NCI-H1417 (cell line): ENCODE results near the gene CADPS2.

Experiments
- DNase-seq, 3 experiments: peaks; one replicate each; lab custom pipeline; 2025; lab: John Stamatoyannopoulos, UW

CADPS2 gene

DNA sequence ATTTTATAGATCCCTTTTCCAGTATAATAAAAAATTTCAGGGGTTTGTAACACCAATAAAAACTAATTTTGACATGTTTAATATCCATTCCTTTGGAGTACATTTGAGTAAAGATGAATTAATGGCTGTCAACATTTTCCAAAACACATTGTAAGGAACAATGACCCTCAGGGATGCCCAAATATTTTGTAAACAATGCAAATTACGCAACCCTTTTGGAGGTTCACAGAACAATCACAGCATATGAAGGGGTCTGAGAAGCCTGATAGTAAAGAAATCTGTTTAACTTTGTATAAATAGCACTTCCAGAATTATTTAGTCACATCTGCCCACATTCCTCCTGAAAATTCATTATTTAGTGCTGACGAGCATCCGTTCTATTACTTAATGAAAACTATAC is 428.9 kb downstream of the CADPS2 start:
- no peak for DNase-seq

DNA sequence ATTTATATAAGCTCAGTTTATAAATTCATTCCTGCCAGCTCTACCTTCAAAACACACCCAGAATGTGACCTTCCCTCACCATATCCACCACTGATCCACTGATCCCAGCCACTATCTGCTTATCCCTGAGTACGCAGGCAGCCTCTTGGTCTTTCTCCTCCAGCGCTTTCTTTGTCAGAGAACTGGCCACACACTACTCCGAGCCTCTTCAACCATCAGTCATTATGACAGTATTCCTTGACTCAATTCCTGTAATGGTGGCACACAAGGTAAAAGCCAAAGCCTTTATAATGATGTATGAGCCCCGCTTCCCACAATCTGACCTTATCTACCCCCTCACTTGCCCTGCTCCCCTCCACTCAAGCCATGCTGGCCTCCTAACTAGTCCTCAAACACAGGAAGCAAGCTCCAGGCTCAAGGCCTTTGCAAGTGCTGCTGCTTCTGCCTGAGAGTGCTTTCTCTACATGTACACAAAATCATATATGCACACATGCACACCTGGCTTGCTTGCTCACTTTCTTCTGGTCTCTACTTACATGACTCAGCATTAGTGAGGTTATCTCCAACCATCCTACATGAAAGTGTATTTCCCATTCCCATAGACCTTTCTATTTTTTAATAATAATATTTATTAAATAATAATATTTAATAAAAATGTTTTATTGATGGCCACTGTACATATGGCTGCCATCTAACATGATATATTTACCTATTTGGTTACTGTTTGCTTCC is 431.3 kb downstream of the CADPS2 start:
- DNase-seq = no peak

DNA sequence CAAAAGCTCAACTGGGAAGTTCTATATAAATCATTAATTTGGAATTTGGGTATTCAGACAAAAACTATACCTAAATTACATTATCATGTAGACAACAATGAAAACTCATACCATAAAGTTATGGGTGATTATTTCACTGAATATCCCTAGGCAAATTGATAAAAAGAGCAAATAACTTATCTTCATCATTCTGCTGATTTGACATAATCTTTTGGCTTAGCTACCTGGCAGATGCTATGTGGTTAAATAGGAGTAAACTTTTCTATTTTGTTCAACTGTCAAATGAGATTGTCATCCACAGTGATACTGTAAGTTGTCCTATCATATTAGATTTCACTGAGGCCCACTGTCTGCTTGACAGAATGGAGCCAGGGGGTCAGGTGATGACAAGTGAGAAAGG is 432.8 kb downstream of the CADPS2 start:
- no peak for DNase-seq

DNA sequence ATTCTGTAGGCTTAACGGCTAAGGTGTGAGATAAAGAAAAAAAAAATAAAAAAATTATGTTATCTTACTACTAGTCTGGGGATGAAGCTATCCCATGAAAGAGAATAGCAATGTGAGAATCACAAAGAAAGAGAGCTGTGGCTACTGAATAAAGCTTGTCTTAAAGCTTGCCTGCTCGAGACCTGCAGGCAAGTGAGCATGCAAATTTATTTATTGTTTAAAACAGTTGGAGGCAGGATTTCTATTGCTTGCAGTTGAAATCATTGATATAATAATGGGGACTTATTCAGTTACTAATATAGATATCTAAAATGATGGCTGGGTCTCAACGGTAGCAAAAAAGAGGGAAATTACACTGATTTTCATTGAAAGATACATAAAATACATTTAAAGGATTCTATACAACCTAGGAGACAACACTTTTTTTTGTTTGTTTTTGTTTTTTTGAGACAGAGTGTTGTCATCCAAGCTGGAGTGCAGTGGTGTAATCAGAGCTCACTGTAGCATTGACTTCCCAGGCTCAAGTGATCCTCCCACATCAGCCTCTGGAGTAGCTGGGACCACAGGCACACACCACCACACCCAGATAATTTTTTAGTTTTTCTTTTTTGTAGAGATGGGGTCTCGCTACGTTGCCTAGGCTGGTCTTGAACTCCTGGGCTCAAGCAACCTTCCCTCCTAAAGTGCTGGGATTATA is 437.2 kb downstream of the CADPS2 start:
- no peak for DNase-seq

DNA sequence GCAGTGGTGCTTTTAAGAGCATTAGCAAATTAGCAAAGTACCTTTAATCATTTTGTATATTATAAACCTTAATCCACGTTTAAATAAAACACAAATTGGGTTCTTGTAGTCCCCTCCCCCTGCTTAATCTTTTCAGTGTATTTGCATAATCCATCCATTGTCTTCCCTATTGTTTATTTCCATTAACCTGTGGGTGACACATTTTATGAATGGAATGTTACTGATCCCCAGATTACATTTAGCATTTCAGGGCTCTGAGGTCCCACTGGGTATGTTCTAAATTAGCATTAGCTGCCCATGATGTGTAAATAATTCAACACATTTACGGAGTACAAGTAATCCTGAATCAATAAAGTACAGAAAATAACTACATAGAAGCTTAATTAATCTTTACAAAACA is 443.3 kb downstream of the CADPS2 start:
- DNase-seq = no peak

DNA sequence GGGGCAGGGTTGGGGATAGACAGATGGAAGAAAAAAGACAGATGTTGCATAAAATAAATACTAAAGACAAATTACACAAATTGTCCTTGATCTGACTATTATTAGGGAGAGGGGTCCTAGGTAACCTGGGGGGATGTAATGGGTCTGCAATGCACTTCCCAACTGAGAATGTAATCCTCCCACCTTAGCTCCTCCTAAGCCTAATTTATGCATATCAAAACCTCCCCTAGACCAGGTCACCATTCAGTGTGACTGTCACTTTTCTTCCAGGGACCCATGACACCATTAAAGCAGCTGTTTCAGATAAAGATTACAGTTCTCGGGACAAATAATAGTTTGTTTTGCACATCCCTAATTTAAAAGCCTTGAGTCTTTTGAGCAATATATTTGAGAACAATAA is 447.8 kb downstream of the CADPS2 start:
- DNase-seq = peak in 1 of 3 experiments; percentile 63

DNA sequence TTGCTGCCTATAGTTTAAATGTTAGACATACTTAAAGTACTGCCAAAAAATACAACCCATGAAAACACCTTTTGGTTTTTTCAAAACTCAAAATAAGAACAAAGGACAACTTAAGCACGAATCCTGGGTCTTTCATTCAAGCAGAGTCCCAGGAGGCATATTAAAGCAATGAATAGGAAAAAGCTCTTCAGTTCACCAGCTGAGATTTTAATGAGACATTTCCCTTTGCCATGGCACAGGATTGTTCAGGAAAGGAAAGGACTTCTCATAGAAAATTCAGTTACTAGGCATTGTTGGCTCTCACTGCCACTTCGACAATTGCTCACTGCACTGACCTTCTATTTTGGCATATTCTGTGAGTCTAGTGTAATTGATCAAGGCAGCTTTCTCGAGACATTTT is 448.3 kb downstream of the CADPS2 start:
- DNase-seq = peak in 2 of 3 experiments; percentile 85 to 91

DNA sequence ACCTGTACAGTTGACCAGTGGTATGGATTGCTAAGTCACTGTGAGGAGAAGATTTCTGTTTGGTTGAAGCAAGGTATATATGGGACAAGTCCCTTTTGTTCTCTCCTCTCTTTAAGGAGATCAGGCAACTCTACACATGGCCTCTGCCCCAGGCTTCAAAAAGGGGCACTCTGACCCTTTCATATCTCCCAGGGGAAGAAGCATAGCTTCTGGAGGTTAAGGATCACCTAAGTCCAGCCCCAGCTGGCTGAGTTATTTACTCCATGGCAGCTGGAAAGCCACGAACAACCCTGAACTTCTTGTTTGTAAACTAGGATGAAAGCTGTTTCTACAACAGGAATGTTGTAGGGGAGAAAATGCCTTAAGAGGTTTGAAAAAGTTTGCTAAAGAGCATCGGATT is 452.5 kb downstream of the CADPS2 start:
- no peak for DNase-seq

DNA sequence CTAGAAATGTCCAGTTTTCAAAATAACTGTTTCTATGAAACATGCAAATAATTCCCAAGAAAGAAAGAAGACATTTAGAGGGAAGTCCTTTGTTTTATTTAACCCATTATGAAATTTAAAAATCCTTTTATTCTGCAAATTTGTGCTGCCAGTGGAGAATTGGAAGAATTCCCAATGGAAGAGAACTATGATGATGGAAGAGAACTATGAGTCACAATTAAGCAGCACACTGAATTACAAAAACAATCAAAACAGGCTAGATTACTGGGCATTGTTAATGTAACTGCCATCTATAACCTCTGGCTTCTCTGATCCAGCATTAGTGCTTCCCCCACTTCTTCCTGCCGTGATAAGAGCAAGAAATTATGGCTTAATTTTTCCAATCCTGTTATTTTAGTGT is 455.6 kb downstream of the CADPS2 start:
- DNase-seq = peak in 1 of 3 experiments; percentile 21

DNA sequence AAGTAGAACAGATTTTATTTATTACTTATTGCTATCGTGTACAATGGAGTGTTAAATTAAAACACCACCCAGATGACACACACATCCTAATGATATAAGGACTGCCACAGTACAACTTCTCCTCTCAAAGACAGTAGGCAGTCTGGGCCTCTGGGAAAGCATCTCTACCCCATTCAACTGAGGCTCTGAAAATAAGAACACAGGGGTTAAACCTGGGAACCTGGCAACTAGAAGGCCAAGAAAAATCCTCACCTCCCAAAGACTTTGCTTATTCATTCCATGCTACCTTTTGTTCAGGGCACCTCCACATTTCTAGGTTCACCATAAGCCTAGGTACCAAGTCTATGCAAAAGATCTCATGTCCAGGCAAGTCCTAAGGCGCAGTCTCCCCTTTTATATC is 456.3 kb downstream of the CADPS2 start:
- no peak for DNase-seq

DNA sequence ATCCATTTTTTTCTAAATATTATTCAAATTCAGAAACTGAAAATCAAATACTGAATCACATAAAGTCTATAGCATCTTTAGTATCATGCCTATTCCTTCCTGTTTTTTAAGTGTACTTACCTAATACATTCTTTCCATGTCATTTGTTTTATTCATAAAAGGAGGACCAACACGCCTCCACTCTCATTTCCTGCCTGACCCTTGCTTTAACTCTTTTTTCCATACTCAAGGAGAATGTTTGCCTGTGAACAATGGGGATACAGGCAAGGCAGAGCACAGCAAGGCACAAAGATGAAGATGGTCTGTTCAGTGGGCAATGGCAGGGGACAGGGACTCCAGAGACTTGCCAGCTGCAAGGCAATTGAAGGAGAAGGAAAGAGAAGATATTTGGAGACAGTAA is 460.5 kb downstream of the CADPS2 start:
- no peak for DNase-seq

DNA sequence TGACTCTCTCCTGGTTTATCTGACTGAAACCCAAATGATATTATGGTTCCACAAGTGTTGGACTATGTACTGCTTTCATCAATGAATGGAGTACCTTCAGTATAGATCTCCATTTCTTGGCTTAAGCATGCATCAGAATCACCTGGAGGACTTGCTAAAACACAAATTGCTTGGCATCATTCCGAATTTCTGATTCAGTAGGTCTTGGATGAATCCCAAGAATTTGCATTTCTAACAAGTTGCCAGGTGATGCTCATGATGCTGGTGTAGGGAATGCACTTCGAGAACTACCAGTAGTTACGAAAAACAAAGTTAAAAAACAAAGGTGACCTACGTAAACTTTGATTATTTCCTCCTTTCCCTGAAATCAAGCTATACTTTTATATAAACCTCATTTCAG is 462.7 kb downstream of the CADPS2 start:
- no peak for DNase-seq

DNA sequence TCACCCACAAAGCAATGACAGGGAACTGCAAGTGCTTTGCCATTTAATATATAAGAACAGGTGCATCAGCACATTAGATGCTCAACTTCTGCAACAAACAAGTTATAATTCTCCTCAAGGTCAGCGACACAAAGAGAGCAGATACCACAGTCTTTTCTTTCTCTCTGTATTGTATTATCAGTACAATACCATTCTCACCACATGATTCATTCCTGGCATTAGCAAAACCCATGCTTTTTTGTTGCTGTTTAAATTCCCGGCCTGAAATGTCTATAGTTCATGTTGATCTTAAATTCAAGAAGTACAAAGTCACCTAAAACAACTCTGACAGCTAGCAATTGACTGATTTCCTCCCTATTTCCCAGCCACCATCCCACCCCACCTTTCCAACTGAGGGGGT is 469.9 kb downstream of the CADPS2 start:
- no peak for DNase-seq

DNA sequence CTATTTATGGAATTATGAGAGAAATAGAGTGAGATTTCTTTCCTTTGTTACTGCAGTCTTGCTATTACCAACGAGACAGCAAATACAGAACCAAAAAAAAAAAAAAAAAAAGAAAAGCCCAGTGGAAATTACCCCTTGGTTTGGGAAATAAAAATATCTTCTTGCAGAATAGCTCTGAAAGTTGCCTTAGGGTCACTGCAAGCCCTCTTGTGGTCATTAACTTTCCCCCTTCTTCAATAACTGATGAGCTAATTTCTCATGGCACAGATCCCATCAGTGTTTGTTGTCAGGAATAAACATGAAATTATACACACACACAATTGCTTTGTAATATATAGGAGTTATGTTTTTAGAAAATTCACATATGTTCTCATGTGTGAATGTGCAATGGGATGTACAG is 470.8 kb downstream of the CADPS2 start:
- no peak for DNase-seq

DNA sequence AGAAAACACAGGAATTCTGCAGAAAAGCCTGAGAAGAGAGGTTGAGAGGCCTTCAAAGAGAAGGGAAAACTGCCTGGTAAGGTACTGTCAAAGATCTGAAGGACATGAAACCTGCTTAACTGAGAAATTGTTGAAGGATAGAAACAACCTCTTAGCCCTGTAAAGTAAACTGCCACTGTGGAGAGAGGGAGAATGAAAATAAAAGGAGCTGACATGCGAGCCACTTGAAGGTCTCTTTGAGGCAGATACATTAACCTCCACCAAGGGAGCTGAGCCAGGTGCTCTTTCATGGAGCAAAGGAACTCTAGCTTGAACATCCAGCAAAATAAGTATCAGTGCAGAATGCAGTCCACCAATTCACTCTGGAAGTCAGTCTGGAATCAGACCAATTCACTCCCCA is 472.9 kb downstream of the CADPS2 start:
- peak; percentile 17 to 89 (median 66) for DNase-seq

DNA sequence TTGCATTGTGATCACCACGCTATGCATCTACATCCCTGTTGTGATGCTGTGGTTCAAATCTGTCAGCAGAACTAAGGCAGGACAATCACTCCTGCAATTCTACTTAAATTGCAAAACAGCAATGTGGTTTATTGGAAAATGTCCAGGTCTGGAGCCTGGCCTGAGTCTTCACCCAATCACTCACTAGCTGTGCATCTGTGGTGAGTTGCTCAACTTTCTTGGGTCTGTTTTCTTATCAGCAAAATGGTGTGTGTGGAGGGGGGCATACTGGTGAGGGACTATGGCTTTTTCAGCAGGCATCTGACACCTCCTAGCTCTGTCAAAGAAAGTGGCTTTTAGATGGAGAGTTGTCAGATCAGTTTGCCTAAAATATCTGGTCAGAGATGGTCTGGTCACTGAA is 473.4 kb downstream of the CADPS2 start:
- DNase-seq = peak in 1 of 3 experiments; percentile 34

DNA sequence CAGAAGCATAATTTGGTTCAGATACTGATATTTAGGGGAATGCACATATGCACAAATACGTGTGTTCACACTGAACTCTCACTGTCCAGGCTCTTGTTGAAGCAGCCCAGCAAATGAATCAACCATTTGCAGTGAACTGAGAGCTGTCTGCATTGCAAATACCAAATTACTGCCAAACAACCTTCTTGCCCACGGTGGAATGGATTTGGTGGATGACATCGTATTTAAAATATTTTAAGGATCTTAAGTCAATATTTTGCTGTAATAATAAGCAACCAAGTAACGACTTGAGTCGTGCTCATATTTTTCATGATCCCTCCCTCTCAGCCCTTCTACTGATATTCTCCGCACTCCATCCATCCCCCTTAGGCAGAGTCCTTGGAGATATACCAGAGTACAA is 473.8 kb downstream of the CADPS2 start:
- no peak for DNase-seq

DNA sequence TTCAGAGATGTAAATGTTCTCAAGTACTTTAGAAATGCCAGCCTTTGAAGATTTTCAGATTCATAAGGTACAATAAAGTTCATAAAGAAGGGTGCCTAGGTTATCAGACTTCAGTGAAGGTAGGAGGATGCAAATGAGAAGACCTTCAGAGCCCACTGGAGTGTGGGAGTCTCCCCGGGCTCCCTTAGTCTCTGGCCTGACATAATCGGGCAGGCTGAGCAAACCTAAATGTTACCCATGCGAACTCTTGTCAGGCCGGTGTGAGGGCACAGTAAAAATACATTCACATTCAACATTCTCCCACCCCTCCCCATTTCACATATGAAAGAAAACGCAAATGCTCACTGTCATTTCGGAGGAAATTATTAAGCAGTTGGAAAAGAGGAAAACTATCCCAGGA is 479.1 kb downstream of the CADPS2 start:
- DNase-seq = no peak

DNA sequence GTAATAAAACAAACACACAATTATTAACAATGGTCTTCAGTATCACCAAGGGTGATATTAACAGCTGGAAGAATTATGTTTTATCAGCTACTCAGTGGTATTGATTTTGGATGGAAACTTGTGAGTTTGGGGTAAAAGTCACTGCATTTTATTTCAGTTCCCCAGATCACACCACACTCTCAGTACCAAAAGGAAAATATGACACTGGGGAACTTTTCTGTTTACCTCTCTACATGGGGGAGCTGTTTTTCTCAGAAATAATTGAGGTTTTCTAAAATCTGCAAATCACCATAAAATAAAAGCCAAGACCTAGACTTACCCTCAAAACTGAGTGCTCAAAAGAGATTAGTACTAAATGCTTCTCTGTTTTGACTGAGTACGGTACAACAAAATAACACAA is 483.1 kb downstream of the CADPS2 start:
- DNase-seq = no peak

DNA sequence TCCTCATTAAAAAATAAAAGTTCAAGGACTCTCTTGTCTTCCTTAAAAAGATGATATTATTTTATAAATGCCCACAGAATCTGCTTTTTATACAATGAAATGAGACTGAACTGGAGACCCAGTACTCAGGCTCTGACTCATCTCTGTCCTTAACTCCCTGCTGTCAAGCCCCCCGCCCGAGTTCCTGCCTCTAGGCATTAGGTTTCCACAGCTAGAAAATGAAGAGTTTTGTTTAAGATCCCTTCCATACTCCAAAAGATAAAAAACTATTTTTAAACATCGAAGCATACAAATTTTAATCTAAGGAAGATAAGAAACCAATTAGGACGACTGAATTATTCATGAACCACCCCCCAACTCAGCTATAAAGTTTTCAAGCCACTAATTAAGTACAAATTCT is 484.0 kb downstream of the CADPS2 start:
- DNase-seq = no peak

DNA sequence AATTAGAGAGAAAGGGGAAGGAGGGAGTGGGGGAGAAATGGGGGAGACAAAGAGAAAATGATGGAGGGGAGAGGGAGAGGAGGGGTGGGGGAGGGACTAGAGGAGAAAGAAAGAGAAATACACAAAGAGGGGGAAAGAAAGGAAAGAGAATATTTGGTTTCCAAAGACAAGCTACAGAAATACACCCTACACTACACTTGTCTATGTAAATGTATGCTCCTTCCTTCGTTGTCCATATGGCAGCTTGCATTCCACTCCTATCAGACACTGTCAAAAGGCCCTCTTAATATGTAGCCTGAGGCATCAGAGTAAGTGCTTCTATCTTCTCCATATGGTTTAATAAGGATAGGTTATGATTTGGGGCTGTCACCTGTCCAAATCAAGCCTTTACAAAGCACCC is 488.9 kb downstream of the CADPS2 start:
- peak; percentile 27 to 79 (median 30) for DNase-seq

DNA sequence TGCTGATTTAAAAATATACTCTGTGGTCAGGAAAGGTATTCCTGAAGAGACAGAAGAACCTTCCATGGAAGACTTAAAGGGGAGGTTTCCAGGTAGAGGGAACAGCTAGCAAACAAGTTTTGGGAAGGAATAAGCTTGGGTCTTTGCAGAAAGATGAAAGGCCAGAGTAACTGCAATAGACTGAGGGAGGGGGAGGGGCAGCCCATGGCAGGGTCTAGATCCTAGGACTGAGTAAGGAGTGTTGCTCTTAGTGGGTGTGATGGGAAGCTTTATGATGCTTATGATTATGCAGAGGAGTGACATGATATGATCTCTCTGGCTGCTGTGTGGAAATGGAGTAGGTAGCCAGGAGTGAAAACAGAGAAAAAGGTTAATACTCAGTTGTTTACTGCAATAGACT is 491.7 kb downstream of the CADPS2 start:
- DNase-seq = no peak

DNA sequence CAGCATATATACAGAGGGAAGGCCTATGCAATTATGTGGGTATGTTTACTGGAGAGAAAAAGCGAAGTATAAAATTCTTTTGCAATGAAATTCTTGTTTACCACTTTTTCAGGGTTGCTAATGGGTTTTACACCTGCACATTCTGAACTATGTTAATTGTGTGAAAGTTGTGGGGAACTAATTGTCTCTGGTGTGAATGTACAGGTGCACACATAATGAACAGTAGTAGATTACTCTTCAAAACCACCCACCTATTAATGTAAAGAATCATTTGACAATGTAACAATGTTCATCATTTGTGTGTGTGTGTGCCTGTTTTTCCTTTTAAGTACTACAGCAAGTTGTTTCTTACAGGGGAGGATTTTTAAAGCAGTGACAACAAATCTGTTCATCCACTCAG is 501.7 kb downstream of the CADPS2 start:
- peak in 1 of 3 experiments; percentile 53 for DNase-seq

DNA sequence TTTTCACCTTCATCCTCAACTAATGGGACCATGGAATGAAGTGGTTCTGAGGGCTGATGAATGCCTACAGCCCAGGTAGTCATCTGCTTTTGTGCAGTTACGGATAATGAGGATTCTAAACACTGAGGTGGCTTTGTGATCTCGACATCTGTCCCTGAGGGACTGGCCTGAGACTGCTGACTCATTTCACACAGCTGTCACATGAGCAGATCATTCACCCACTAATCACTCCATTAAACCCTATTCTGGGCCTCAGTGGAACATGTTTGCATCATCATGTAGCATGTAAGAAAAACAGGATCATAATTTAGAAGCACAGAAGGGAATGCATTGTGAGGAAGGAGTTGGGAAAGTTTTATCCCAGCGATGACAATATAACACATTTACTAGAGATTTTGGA is 502.3 kb downstream of the CADPS2 start:
- peak in 2 of 3 experiments; percentile 36 to 81 for DNase-seq
